Posterior vena cava (tissue), 2 donors: ENCODE measurements around the gene PTPN5. TPM values are rescaled to one million over a fixed set of nuclear protein-coding genes. Genes with fewer than 3 reads are reported as not detected.

Experiments used
- DNase-seq: peaks from one replicate; pipeline ENCODE4 v3.0.0-alpha.2; 2020; ENCODE audit warnings: low spot score
- intact Hi-C, 2 donors: fragments of 100-400 bp; cut with DNase I; formaldehyde crosslinking; loops; one replicate each; pipeline versions ENCODE4 v1.14.1 to v1.14.2; 2022 to 2023
- total RNA-seq, 2 donors: library from RNA; stranded (reverse); fragmentation: NEBNext Ultra II Directional; extraction: Animal tissue kit (Norgen Biotek cat#: 25700); gene quantifications; one replicate each; pipeline ENCODE4 v1.2.1, GENCODE V29; 2021
- donor health status: DM: yes; HTN: yes; CAD: no.
- donor health status: DM: yes; HTN: yes; CAD: no.

The PTPN5 gene
- total RNA-seq, 2 donors from 2014 or later: 0.93 to 2.7 TPM

DNA sequence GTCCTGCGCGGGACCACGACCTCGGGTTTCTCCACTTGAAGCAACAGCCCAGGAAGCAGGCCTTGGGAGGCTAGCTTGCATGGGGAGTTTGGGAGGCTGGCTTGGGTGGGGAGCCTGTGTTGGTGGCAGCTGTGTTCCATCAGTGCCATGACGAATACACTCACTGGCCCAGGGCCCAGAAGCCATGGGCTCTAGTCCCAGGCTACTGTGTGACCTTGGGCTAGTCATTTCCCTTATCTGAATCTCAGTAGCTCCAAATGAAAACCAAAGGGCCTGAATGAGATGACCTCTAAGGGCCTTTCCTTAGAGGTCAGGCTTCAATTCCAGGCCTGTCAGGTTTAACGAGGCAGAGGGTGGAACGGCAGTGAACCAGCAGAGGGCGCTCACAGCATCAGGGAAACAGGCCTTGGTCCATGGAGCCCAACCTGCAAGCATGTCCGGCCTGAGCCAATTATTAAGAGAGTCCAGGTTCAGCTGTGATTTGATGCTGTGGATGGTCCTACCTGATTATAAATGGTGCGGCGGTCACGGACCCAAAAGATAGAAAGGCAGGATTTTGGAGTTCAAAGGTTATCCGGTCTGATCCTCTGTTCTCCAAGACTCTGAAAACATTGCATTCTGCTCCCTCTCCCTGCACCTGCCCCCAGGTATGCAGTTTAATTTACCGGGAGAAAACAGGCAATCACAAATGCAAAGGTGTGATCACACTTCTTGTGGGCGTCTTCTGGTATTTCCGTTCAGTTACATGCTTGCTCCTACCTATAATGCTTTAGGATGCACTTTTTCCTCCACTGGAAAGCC is 15.9 kb downstream of the PTPN5 start:
- intact Hi-C loops: loop anchor here in 1 of 2 donors (1.0 kb wide), 1 partner anchor 31 kb away; no protein-coding TSS in a partner anchor
- DNase-seq: no peak

DNA sequence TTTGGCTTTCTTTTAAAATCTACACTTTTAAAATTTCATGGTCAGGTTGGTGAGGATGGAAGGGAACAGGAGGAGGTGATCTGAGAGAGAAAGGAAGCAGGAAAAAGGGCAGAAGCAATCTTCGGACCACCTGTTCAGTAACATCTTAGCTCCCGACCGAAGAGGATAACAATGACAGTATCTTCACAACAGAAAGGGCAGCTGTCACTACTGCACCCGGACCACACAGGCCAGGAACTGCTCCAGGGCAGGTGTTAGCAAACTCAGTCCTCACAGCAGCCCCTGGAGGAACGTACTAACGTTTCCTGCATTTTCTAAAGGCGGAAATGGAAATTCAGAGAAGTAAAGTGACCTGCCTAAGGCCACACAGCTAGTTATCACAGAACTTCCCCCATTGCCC is 16.8 kb downstream of the PTPN5 start:
- intact Hi-C loops: loop anchor here in 1 of 2 donors (1.0 kb wide), 1 partner anchor 32 kb away; no protein-coding TSS in a partner anchor
- no peak for DNase-seq

DNA sequence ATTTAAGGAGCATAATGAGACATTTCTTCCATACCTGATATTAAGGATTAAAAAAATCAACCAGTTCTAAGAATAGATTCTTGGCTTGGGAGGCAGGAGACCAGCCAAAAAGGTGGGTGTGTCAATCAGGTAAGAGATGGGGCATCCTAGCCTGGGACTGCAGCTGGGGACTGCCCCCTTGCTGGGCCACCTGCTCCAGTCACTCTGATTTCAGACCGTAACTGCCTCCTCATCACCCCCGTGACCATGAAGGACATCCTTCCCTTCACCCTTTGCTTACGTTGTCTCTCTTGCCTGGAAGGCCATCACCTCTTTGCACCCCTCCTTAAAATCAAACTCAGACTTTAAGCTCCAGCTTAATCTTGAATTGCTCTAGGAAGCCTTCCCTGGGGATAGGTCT is 17.9 kb downstream of the PTPN5 start:
- no peak for DNase-seq
- intact Hi-C loops: no loop called here

DNA sequence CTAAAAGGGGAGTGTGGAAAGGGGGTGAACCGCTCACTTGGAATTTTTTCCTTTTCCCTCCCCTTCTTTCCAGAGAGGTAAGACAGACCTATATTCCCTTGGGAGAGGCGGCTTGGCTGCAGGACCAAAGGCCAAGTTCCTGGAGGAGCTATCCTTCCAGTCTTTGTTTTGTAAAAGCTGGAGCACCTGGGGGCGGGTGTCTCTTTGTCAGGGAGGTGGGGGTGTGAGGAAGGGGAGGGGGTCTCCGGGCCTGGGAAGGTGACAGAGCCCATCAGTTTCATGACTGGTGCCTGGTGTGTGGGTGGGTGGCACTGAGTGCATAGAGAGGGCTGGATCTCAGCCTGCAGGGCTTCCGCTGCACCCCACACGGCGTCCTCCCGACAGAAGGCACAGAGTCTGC is 18.5 kb downstream of the PTPN5 start:
- DNase-seq: no peak
- intact Hi-C loops: no loop called here

DNA sequence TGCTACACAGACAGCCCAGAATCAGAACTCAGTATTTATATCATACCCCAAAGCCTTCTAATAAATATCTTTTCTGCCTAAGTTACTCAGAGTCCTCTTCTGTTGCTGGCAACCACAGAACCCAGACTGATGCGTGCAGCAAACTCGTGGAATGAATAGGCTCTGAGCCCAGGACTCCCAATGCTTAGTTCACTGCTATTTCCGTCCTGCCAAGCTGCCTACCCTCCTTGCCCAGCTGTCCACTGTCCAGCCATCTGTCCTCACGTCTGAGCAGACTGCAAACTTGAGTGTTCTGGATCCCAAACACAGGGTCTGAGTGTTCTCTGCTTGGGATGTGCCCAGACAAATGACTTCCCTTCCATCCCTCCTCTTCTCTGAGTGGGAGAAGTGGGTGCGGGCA is 19.4 kb downstream of the PTPN5 start:
- intact Hi-C loops: no loop called here
- DNase-seq: no peak

DNA sequence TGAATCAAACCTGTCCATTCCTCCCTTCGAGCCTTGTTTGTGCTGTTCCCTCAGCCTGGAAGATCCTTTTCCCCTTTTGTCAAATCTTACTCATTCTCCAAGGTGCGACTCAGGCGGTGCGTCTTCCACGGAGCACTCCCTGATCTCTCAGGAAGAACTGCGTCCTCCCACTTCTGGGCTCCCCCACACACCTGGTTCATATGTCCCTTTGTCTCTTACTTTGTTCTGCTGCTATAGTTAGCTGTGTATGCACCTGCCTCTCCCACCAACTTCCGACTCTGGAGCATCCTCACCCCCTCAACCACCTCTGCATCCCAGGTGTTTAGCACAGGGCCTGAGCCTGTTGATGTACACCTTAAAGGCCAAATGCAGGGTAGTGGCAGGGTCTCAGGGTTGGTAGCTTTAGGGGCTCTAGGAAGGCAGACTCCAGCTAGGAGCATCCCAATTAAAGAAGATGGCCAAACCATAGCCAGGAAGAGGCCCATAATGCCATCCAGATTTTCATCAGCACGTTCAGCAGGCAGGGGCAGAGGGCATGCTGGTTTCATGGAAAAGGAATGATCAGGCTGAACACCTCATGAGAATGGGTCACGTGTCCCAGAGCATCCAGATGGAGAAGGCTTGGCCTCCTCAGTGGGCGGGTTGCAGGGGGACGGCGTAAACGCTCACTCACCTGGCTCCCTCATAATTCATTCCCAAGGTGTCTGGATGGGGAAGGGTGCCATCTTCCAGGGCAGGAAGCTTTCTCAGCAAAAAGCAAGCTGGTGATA is 20.1 kb downstream of the PTPN5 start:
- DNase-seq: no peak
- intact Hi-C loops: no loop called here

DNA sequence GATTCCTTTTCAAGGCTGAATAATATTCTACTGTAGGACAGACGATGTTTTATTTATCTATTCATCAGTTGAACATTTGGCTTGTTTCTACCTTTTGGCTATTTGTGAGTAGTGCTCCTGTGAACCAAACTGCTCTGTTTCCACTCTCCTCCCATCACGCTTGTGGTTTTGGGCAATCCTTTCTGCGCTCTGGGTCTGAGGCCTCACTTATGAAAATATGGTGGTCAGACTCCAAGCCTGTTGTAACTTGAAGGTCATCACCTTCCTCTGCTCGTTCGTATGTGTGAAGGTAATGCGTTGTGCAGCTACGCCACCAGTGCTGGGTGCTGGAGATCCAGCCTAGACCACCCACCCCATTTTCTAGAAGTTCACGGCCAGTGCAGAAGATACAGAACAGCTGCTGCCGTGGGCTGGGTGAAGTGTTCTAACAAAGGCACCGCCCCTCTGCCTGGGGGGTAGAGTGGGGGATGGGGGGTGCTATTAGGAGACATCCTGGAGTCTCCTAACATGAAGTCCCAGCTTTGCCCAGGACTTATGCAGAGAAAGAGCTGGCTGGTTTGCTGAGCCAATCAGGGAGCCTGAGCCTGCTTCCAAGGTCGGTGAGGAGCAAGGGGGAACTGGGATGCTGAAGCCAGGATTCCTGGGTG is 21.0 kb downstream of the PTPN5 start:
- intact Hi-C loops: no loop called here
- no peak for DNase-seq

DNA sequence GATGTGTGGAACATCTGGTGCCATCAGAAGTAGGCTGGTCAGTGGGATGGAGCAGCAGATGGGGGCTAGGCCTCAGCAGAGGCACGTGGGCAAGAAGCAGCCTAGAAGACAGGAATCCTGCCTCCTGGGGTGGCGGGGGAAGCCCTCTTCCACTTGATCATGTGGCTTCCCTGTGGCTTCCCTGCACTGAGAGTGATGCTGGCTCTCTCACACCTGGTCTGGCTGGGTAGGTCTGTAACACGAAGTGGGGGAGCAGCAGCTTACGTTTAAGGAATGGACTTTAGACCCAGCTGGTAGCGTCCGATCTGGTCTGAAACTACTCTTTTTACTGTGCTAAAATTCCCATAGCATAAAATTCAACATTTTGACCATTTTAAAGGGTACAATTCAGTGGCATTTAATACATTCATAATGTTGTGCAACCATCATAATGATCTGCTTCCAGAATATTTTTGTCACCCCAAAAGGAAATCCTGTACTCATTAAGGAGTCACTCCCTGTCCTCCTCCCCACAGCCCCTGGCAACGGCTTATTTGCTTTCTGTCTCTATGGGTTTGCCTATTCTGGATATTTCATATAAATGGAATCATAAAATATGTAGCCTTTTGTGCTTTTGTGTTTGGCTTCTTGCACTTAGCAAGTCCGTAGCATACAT is 21.7 kb downstream of the PTPN5 start:
- no peak for DNase-seq
- intact Hi-C loops: no loop called here

DNA sequence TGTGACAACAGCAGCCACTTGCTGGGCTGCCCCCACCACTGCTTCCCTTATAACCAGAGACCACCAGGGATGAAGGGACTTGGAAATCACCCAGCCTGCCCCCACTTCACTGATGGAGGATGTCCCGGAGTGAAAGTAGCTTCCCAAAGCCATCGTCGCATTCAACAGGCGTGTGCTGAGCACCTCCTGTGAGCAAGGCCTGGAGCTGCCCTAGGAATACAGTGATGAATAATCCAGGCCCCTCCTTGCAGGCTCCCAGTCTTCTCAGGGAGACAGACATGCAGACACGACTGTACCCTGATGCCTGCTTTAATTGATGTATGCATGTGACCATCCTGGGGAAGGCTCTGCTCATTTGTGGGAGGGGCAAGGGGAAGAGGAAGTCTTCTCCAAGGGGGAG is 22.6 kb downstream of the PTPN5 start:
- intact Hi-C loops: no loop called here
- DNase-seq: no peak

DNA sequence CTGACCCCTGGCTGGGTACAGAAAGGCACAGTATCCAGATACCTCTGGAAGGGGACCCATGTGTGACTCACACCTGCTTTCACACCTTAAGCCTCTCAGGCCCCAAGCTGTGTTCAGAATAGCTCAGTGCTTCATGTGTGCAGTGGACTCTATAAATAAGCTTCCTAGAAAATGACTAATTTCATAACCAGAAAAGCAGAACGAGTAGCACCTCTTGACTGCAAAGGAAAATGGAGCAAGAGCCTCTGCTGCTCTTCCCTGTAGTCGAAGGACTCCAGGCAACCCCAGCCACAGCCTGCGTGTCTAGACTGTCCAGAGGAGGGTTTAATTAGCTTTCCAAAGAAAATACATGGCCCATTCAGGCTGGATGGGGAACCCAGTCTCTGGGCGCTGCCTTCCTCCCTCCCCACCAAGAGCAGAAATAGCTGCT is 23.1 kb downstream of the PTPN5 start:
- DNase-seq: no peak
- intact Hi-C loops: no loop called here

DNA sequence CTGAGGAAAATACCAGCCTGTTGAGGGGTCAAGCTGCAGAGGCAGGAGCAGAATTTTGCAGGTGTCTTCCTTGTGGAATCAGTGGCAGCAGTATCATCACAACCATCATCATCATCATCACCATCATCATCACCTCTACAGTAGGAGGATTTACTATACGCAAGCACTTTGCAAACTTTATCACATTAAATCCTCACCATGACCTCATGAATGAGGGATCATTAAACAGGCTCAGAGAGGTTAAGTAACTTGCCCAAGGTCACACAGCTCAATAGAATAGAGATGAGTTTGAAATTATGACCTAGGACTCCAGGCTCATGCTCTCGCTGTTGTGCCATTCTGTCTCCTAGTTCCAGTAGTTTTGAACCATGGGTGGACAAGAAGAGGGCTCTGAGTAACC is 25.6 kb downstream of the PTPN5 start:
- DNase-seq: no peak
- intact Hi-C loops: no loop called here

DNA sequence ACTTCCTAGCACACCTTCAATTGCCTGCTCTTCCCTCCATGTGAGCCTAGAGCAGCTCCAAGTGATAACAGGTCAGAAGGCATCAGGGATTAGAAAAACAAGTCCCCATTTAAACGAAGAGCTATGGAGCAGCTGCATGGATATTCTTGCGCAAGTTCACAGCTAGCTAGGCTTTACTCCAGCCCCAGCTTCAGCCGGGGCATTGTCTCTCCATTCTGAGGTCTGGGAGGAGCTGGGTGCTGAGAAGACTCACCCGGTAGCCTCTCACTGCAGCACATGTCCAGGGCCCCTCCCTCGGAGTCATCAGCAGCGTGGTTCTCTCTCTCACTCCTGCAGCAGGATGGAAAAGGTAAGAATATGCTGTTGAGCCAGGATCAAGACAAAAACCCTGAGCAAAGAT is 26.0 kb downstream of the PTPN5 start:
- intact Hi-C loops: no loop called here
- DNase-seq: no peak

DNA sequence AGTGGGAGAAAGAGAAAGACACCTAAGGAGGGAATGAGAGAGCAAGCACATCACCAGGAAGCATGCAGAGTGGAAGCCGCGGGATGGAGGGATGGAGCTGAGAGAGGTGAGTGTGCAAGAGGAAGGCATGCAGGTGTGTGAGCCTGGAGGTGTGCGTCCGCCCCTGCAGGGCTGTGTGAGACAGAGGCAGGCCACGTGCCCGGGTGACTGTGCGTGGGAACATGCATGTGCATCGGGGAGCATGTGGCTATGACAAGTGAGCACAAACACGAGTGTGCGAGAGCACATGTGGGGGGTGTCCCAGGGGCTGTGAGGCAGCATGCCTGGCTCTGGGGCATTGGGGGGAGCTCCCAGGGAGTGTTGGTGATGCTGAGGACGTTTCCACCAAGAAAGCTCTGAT is 29.9 kb downstream of the PTPN5 start:
- intact Hi-C loops: no loop called here
- no peak for DNase-seq

DNA sequence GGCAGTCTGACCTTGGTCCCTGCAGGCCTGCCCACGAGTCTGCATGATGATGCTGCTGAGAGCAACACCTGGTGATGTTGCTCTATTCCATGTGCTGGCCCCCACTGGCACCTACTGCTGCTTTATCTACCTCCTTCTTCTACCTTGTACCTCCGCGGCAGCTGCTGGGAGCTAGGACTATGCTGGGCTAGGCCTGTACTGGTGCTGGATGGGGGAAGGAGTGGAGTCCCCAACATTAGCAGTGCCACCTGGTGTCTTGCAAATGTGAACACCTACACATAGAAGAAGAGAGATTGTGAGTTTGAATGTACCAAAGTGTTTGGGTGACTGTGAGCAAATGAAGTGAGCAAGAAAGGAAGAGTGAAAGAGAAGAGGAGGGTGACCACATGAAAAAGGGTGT is 30.5 kb downstream of the PTPN5 start:
- intact Hi-C loops: no loop called here
- no peak for DNase-seq

DNA sequence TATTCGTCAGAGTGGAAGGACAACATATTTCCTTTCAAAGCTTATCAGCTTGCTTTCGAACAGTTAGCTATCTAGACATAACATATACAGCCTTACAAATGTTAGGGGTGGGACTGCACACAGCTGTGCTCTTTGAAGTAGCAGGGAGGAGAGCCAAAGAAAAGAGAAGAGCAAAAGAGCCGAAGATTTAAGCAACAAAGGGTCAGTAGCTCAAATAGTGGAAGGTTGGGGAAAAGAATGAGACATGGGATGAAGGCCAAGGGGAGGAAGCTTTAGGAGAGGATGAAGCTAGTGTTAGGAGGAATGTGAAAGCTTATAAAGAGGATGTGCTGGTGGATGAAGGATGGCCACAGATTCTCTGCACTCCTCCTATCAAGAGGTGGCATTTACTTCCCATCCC is 33.8 kb downstream of the PTPN5 start:
- DNase-seq: no peak
- intact Hi-C loops: no loop called here

DNA sequence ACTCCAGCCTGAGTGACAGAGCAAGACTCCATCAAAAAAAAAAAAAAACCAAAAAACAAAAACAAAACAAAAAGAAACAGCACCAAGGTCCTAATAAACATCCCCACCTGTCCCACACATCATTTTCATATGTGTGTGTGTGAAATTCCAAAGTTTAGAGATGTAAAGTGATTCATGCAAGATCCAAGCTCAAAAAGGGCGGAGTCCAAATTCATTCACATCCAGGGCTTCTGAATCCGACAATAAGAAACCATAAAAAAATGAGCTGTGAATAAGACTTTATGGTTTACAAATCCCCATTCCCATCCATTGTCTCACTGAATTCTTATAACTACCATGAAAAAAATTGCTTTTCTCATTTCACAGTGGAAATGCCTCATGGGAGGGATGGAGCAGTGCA is 34.7 kb downstream of the PTPN5 start:
- DNase-seq: no peak
- intact Hi-C loops: no loop called here

DNA sequence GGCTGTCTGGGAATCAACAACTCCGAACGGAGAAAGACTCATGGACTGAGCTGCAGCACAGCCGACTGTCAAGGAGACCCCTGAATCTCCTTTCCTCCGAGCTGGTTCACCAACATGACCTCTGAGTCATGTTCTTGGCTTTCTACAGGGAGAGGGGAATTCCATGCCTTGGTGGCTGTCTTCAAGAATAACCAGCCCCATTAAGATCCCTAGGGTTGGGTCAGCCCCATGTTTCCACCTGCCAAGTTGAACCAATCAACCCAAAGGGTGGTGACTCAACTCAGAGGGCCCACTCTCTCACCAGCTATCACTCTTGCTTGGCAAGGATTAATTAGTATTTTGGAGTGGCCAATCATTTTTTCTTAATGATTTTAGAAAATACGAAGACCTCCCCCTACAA is 37.3 kb downstream of the PTPN5 start:
- intact Hi-C loops: no loop called here
- DNase-seq: no peak

DNA sequence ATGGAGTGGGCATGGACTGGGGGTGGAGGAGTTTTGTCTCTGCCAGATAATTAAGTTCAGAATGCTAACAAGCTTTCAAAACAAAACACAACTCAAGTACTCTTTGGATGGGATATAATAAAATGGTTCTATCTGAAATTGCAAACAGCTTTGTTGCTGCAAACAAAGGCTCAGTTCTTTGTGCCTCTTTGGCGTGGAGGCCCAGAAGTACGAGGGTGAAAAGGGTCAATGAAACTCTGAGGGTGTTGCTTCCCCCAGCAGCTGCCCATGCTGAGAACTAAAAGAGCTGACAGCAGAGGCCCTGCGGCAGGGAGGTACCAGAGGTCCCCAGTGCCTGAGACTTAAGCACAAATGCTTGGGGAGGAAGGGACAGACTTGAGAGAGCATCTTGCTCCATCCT is 39.1 kb downstream of the PTPN5 start:
- intact Hi-C loops: no loop called here
- DNase-seq: no peak

DNA sequence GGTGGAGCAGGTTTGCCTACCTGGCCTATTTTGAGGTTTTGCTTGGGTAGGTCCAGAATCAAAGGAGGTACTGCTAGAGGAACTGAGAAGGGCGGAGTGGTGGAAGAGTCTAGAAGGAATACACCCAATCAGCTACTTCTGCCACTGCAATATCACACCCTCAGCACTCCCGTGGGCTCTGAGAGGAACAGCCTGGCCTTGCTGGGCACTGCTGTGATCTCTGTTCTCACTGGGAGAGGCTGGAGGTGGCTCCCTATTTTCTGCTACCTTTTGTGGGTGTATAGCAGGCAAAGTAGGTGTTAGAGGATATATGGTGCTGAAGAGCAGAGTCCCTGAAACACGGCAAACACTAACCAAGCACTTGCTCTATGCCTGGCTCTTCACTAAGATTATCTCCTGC is 40.7 kb downstream of the PTPN5 start:
- intact Hi-C loops: no loop called here
- no peak for DNase-seq
